GM18499 (cell line): ENCODE results near the gene GLRA1.
"Not testable (repeated sequence)": the region's sequence is repeated elsewhere in the genome, so short reads cannot be mapped to it uniquely, and the experiment has no call there.

Experiments
- ATAC-seq: cut with Tn5 transposase; IDR thresholded peaks from one replicate; pipeline ENCODE4 v1.9.1; 2021; ENCODE audit warnings: moderate number of reproducible peaks; ENCODE audit not compliant: insufficient read depth, unreplicated experiment

Gene GLRA1

DNA sequence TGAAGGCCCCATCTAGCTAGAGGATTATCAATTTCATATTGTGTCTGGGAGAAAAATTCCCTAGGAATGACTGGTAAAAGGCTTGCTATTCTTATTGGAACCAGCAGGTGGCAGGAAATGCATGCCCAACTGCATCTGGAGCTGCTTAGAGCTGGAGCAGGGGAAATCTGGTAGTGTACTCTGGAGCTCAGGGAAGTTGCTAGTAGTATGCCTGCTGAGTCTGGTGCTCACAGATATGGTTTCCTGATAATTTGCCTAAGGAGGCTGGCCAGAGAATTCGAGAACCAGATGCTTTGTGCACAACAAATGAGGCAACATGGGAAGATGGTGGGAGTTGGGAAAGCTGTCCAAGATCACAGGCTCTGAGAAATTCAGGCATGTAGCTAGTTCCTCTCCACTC is 99.2 kb downstream of the GLRA1 start:
- no peak for ATAC-seq

DNA sequence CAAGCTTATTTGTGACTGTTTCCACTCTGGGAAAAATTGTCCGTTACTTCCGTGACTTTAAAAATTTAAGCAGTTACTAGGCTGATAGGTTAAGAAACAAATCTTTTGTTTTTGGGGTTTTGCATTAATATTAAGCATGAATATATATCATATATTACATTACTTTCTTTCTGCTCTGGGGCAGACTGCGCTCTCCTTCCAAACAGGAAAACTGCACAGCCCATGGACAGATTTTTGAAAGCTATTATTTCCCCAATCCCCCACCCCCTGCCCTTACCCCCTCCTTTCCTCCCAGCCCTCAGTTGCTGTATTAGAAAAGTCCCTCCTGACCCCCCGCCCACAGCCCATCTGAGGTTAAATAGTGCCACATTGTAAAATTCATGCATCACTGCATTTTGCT is 102.5 kb downstream of the GLRA1 start:
- ATAC-seq = no peak

DNA sequence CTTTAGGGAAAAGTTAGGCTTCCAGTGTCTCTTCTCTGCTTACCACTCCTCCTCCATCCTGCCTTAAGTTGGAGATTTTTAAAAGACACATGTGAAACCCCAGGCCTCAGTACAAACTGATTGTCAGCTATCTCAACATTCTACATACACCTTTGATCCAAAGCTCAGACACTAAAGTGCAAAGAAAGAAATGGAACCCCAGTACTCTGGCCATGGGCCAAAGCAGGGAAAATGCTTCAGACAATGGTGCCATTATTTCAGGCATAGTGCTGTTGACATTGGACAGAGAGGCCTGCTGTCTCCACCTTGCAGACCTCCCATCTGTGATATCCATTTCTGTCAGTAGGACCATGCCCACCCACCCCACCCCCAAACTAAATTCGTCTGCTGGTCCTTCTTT is 103.7 kb downstream of the GLRA1 start:
- no peak for ATAC-seq

- no peak for ATAC-seq
Measured at GRCh38 chr5:151820271-151820670, 104.4 kb downstream of the GLRA1 start.

- no peak for ATAC-seq
Measured at GRCh38 chr5:151819830-151820229, 104.8 kb downstream of the GLRA1 start.

DNA sequence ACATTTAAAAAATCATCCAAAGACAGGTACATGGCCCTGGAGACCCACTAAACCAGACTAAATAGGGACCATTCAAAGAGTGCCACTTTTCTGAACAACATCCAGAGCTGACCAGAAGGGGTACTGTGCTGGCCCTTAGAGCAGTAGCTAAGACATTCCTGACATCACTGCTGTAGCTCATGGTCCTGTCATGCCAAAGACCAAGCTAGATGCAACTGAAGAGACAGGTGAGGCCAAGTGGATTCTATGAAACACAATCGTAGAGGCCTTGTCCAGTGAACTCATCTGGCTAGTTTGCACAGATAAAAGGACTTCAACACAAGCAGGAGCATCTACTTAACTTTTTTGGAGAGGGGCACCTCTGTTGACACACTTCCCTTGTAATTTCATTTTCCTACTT is 109.6 kb downstream of the GLRA1 start:
- no peak for ATAC-seq

DNA sequence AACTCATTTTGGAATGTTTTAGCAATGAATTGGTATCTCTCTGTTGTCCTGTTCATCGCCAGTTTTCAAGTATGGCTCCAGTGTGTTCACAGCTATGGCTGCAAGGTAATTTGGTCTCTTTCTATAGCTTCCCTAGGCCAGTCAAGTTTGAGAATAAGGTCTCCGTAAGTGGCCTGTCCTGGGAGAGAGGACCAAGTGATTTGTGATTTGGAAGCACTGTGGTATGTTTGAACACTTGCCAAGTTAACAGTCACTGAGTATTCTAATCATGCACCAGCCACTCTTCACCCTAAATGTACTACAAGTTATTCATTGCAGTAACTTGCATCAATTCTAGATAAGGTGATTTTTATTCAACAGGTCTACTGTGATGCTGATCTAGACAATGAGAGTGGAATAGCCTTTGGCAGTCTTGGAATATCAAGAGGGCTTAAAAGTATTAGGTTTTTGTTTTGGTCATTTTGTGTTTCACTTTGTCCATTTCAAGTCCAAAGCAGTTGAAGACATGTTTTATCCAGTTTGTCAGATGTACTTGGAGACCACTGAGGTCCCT is 111.8 kb downstream of the GLRA1 start:
- no peak for ATAC-seq

- no peak for ATAC-seq
Measured at GRCh38 chr5:151811593-151812321, 112.9 kb downstream of the GLRA1 start.

GRCh38 chr5:151810897-151811296 is 113.8 kb downstream of the GLRA1 start:
- no peak for ATAC-seq

GRCh38 chr5:151810449-151810848 is 114.2 kb downstream of the GLRA1 start:
- ATAC-seq = no peak

- ATAC-seq = no peak
Measured at GRCh38 chr5:151808451-151809169, 116.0 kb downstream of the GLRA1 start.

GRCh38 chr5:151805414-151806223 is 119.0 kb downstream of the GLRA1 start:
- no peak for ATAC-seq

DNA sequence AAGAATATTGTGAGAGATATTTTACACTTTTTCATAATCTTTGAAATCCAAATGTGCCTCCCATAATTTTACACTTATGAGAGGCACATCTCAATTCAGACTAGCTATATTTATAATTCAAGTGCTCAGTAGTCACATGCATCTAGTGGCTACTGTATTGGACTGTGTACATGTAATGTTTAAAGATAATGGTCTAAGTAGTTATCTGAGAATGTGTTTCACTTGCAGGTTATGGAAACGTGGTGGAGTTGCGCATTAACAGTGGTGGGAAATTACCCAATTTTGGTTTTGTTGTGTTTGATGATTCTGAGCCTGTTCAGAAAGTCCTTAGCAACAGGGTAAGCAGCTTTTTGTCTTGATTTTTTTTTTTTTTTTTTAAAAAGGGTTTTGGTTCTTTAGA is 124.1 kb downstream of the GLRA1 start:
- no peak for ATAC-seq

GRCh38 chr5:151799407-151799806 is 125.2 kb downstream of the GLRA1 start:
- ATAC-seq = no peak

- ATAC-seq = no peak
Measured at GRCh38 chr5:151798674-151799073, 126.0 kb downstream of the GLRA1 start.

- ATAC-seq = no peak
Measured at GRCh38 chr5:151795426-151795825, 129.2 kb downstream of the GLRA1 start.

GRCh38 chr5:151793358-151793757 is 131.3 kb downstream of the GLRA1 start:
- ATAC-seq = no peak

- ATAC-seq = no peak
Measured at GRCh38 chr5:151787817-151788216, 136.8 kb downstream of the GLRA1 start.

- ATAC-seq = no peak
Measured at GRCh38 chr5:151786468-151786867, 138.2 kb downstream of the GLRA1 start.

GRCh38 chr5:151784141-151784540 is 140.5 kb downstream of the GLRA1 start:
- ATAC-seq = no peak

GRCh38 chr5:151783664-151784063 is 141.0 kb downstream of the GLRA1 start:
- not testable (repeated sequence) for ATAC-seq
